ENCODE measurements around the gene SLC38A6.

DNA sequence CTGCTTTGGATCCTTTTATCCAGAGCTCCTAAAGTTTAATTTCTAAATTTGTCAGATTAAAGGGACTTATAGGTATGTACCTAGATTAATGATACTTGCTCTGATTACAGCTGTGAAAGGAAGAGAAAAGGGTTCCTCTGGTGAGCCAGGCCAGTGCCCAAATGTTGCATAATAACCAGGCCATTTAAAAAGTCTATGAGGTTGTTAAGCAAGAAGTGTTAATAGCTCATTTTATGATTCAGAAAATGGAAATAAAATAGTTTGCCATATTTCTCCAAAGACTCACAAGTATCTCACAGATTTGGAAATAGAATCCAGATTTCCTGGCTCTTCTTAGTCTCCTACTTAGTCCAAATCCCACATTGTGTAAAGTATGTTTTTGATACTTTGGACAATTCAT is 67.6 kb downstream of the SLC38A6 start:
- TF ChIP-seq CTCF (IDR thresholded peaks at IDR 0.05; ENCODE audit: poor library complexity) (no peak), EZH2 (IDR thresholded peaks at IDR 0.05; ENCODE audit: borderline replicate concordance) (no peak)
